ENCODE measurements around the gene CHURC1. TPM values are rescaled to one million over a fixed set of nuclear protein-coding genes. Genes with fewer than 3 reads are reported as not detected.
A peak's percentile ranks its signal among the peaks of the same experiment; 100 is the strongest.

Gene CHURC1
- total RNA-seq, 2 donors from 2014 or later = 56.7 to 63.2 TPM

DNA sequence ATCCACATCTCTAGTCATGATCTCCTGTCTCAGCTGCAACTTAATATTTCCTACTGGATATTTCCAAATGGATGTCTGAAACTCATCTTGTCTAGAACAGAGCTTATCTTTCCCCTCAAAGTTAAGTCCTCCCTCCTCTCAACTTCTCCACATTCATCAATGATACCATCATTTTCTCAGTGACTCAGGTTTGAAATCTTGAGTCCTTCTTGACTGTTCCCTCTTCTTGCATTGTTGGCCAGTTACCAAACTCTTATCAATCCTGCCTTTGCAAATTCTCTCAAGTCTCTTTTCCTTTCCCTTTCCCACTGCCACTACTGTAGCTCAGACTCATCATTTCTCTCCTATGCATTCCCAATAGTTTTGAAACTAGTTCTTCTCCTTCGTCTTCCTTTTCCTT lies 14.3 kb upstream of the CHURC1 start:
- H3K9me3 Mint-ChIP-seq = no peaks in the 10 kb centered on the region
- H3K27me3 Mint-ChIP-seq (ENCODE audit: insufficient read depth) = peaks cover 15% of the 10 kb centered on the region
- Histone ChIP-seq H3K4me3 (ENCODE audit: low read length) (no peak overlapping the region), H3K4me1 (ENCODE audit: control insufficient read depth, insufficient read depth, low read length) (no peaks in the 10 kb centered on the region), H3K36me3 (ENCODE audit: control insufficient read depth, insufficient read depth, low read length) (no peaks in the 10 kb centered on the region), H3K9me3 (ENCODE audit: control insufficient read depth, low read length) (no peaks in the 10 kb centered on the region), H3K27me3 (ENCODE audit: control insufficient read depth, insufficient read depth, low read length, poor library complexity, severe bottlenecking) (no peaks in the 10 kb centered on the region), H3K27ac (ENCODE audit: low read depth, low read length) (no peak overlapping the region), H3K9ac (ENCODE audit: extremely low read depth, low read length, poor library complexity, severe bottlenecking) (no peak overlapping the region)
- no peak for TF ChIP-seq CTCF (conservative IDR thresholded peaks at IDR 0.05)
- no peaks in the 10 kb centered on the region for H3K36me3 Mint-ChIP-seq (ENCODE audit: low read depth)
- no peak overlapping the region for H3K27ac Mint-ChIP-seq
- no peak for DNase-seq
- no peak overlapping the region for H3K4me3 Mint-ChIP-seq
- no peaks in the 10 kb centered on the region for H3K4me1 Mint-ChIP-seq
- WGBS, 2 experiments (ENCODE audit: insufficient coverage in 1 of 2, insufficient read length in 1 of 2) = 100% methylated on average over 1 of the region's 1 CpG; no CpG with 5 or more reads in 1 of the 2 experiments

DNA sequence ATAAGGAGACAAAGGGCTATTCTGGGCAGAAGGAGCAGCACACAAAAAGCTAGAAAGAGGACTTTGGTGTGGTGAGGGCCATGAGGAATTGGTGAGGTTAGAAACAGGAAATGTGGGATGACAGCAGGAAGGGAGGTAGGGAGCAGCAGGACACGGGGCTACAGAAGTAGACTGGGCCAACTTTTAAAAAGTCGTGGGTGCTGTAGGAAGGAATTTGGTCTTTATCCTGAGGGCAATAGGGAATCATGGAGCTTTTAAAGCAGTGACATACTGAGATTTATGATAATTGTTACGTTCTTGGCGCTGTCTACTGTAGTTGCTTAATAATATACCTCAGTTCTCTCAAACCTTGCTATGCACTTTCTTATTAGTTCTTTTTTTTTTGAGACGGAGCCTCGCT lies 8.2 kb upstream of the CHURC1 start:
- H3K4me1 Mint-ChIP-seq = no peaks in the 10 kb centered on the region
- H3K27ac Mint-ChIP-seq = no peak overlapping the region
- DNase-seq = no peak
- H3K9me3 Mint-ChIP-seq = no peaks in the 10 kb centered on the region
- H3K36me3 Mint-ChIP-seq (ENCODE audit: low read depth) = no peaks in the 10 kb centered on the region
- Histone ChIP-seq H3K9ac (ENCODE audit: extremely low read depth, low read length, poor library complexity, severe bottlenecking) (no peak overlapping the region), H3K9me3 (ENCODE audit: control insufficient read depth, low read length) (no peaks in the 10 kb centered on the region), H3K27me3 (ENCODE audit: control insufficient read depth, insufficient read depth, low read length, poor library complexity, severe bottlenecking) (no peaks in the 10 kb centered on the region), H3K36me3 (ENCODE audit: control insufficient read depth, insufficient read depth, low read length) (no peaks in the 10 kb centered on the region), H3K4me3 (ENCODE audit: low read length) (no peak overlapping the region), H3K27ac (ENCODE audit: low read depth, low read length) (no peak overlapping the region), H3K4me1 (ENCODE audit: control insufficient read depth, insufficient read depth, low read length) (no peaks in the 10 kb centered on the region)
- peaks cover 8% of the 10 kb centered on the region for H3K27me3 Mint-ChIP-seq (ENCODE audit: insufficient read depth)
- no peak for TF ChIP-seq CTCF (conservative IDR thresholded peaks at IDR 0.05)
- WGBS, 2 experiments (ENCODE audit: insufficient coverage in 1 of 2, insufficient read length in 1 of 2) = 70 to 95% methylated on average over 6 of the region's 6 CpGs
- no peak overlapping the region for H3K4me3 Mint-ChIP-seq

GRCh38 chr14:64910847-64911495 lies 3.3 kb upstream of the CHURC1 start:
- Mint-ChIP-seq H3K4me1 (peaks cover 8% of the 10 kb centered on the region), H3K27me3 (ENCODE audit: insufficient read depth) (no peaks in the 10 kb centered on the region), H3K27ac (no peak overlapping the region), H3K36me3 (ENCODE audit: low read depth) (peaks cover 3% of the 10 kb centered on the region), H3K4me3 (no peak overlapping the region), H3K9me3 (no peaks in the 10 kb centered on the region)
- Histone ChIP-seq H3K36me3 (ENCODE audit: control insufficient read depth, insufficient read depth, low read length) (no peaks in the 10 kb centered on the region), H3K4me3 (ENCODE audit: low read length) (no peak overlapping the region), H3K9ac (ENCODE audit: extremely low read depth, low read length, poor library complexity, severe bottlenecking) (no peak overlapping the region), H3K4me1 (ENCODE audit: control insufficient read depth, insufficient read depth, low read length) (no peaks in the 10 kb centered on the region), H3K9me3 (ENCODE audit: control insufficient read depth, low read length) (no peaks in the 10 kb centered on the region), H3K27me3 (ENCODE audit: control insufficient read depth, insufficient read depth, low read length, poor library complexity, severe bottlenecking) (no peaks in the 10 kb centered on the region), H3K27ac (ENCODE audit: low read depth, low read length) (no peak overlapping the region)
- peak; percentile 85 for TF ChIP-seq CTCF (conservative IDR thresholded peaks at IDR 0.05)
- DNase-seq = peak; percentile 50
- WGBS, 2 experiments (ENCODE audit: insufficient coverage in 1 of 2, insufficient read length in 1 of 2) = 19 to 43% methylated on average over 1 to 3 of the region's 3 CpGs
